Measurements from ENCODE around the gene CCR1.

The CCR1 gene

DNA sequence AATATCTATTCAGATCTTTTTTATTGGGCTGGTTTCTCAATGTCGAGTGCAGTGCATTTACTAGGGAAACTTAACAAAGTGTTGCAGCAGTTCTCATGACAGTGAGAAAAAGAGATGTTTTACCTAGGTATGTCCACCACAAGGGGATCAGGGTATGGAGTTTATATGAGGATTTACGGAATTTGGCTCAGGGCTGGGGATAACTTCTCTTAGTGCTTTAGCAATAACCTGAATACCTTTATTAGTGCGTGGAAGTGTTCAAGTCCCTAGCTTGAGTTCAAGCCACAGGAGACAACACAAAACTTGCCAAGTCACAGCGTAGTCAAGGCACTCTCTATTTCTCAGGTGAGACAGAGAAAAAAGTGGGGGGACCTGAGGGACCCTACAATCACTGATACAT is 30.3 kb upstream of the CCR1 start:
- no peak overlapping the region for H3K4me3 ChIP-seq (replicated peaks; ENCODE audit: low read depth, low read length)
- no peak for DNase-seq (ENCODE audit: low read depth)
- TF ChIP-seq, protein P1, sequence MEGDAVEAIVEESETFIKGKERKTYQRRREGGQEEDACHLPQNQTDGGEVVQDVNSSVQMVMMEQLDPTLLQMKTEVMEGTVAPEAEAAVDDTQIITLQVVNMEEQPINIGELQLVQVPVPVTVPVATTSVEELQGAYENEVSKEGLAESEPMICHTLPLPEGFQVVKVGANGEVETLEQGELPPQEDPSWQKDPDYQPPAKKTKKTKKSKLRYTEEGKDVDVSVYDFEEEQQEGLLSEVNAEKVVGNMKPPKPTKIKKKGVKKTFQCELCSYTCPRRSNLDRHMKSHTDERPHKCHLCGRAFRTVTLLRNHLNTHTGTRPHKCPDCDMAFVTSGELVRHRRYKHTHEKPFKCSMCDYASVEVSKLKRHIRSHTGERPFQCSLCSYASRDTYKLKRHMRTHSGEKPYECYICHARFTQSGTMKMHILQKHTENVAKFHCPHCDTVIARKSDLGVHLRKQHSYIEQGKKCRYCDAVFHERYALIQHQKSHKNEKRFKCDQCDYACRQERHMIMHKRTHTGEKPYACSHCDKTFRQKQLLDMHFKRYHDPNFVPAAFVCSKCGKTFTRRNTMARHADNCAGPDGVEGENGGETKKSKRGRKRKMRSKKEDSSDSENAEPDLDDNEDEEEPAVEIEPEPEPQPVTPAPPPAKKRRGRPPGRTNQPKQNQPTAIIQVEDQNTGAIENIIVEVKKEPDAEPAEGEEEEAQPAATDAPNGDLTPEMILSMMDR (IDR thresholded peaks at IDR 0.05; ENCODE audit: low read length, missing control alignments), result no peak

DNA sequence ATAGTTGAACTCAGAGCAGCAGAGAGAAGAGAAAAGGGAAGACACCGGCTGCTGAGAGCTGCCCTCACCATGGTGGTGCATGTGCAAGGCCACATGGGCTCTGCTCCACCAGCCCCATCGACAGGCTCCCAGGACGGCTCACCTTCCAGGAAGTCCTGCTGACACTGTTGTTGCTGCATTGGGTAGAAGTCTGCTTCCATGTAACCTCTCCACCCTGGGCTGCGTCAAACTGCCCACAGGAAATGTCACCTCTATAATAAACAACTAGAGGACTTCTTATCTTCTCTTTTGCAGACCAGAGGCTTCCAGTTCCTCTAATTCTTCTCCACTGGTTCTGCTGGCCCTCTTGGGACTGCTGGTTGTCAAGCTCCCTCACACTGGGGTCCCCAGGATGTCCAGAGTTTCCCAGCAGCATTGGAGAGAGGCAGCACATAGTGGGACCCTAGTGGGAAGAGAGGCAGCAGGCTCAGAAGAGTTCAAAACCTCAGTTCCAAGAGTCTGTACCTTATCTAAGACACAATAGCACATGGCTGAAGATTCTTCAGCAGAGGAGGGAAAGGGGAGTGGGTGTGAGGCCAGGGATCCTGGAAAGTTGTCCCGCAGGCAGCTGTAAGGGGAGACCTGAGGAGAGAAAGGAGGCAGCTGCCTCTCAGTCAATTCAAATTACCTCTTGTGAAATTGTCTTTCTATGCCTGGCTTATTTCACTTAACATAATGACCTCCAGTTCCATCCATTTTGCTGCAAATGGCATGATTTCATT is 28.4 kb upstream of the CCR1 start:
- DNase-seq (ENCODE audit: low read depth), result no peak
- TF ChIP-seq, protein P1 (IDR thresholded peaks at IDR 0.05; ENCODE audit: low read length, missing control alignments), result no peak
- no peak overlapping the region for H3K4me3 ChIP-seq (replicated peaks; ENCODE audit: low read depth, low read length)

DNA sequence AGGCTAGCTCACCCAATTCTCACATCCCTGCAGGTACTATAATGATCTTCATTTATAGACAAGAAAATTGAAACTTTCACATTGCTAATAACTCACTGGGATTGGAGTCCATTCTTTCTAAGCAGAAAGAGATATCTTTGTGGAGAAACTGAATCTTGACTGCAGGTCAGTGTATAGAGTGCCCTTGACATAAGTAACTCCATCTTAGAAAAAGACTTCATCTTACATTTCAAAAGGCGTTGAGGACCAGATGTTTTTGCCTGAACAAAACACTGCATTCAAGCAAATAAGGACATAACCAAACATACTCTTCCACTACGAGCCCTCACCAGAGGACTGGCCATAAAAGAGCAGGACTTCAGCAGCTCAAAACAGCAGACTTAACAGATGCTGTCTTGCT is 27.3 kb upstream of the CCR1 start:
- no peak for DNase-seq (ENCODE audit: low read depth)
- TF ChIP-seq, protein P1 (IDR thresholded peaks at IDR 0.05; ENCODE audit: low read length, missing control alignments), result no peak
- no peak overlapping the region for H3K4me3 ChIP-seq (replicated peaks; ENCODE audit: low read depth, low read length)

DNA sequence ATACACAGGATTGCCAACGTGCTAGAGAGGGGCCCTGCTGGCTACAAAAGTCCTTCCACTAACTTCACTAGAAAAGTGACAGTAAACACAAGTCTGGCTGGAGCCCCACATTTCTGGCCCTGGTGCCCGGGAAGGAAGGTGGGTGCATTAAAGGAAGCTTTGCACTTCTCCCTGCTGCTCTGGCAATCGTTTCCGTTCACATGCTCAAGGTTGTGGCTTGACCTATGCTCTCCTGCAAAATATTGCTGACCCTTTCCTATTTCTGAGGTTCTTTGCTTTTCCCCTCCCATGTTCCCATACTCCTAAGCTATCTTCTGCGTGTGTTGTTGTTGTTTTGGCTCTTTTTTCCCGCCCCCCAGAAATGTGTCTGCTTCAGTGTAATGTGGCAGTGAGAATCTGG is 25.1 kb upstream of the CCR1 start:
- H3K4me3 ChIP-seq (replicated peaks; ENCODE audit: low read depth, low read length), result no peak overlapping the region
- DNase-seq (ENCODE audit: low read depth), result no peak
- TF ChIP-seq, protein P1 (IDR thresholded peaks at IDR 0.05; ENCODE audit: low read length, missing control alignments), result no peak

DNA sequence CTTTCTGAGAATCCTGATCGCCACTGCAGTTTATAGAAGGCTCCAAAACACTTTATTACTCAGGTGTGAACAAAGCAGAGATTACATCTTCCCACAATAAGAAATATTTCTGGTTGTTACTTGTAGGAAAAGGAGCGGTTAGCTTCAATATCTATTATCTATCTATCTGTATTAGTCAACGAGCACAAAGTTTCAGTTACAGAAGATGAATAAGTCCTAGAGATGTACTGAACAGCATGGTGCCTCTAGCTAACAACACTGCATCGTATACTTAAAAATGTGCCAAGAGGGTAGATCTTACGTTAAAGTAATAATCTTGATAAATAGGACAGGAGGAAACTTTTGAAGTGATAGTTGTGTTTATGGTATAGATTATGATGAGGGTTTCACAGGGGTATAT is 23.2 kb upstream of the CCR1 start:
- TF ChIP-seq, protein P1 (IDR thresholded peaks at IDR 0.05; ENCODE audit: low read length, missing control alignments), result no peak

DNA sequence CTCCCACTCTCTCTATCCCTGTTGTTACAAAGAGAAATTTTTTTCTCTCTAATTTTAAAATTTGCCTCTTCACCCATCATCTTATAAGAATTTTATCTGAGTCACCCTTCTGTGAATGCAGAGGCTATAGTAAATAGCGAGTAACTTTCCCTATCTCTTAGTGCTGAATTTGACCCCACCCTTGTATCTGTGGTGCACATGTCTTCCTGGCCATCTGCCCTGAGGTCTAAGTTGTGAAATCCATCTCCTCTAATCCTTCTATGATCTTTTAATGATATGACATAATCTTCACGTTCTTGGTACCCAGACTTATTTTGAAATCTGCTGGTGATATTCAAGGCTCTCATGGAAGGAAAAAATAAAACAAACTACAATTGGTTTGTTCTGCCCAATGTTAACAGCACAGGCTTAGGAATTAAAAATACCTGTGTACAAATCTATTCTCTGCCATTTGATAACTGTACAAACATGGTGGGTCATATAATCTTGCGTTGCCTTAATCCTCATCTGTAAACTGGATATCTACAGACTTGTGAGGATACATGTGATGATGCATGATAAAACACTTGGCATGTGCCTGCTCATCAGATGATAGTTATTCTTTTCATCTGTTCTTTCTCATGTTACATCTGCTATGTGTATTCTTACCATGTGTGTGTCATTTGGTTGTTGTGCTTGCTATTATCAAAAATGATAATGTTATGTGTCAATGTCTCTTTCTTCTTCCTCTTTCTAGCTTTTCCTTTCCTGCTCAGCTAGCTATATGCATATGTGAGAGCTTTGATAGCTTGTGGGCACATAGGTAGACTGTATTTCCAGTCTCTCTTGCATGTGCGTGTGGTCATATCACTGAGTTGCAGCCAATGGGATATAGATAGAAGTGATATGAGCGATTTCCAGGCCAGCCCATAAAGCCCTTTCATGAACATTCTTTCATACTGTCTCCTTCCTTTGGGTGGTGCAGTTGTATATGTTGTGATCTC is 20.4 kb upstream of the CCR1 start:
- DNase-seq (ENCODE audit: low read depth), result no peak
- no peak overlapping the region for H3K4me3 ChIP-seq (replicated peaks; ENCODE audit: low read depth, low read length)
- TF ChIP-seq, protein P1 (IDR thresholded peaks at IDR 0.05; ENCODE audit: low read length, missing control alignments), result no peak

More for the DNA sequence above, 23.2 kb upstream of the CCR1 start:
- no peak for DNase-seq (ENCODE audit: low read depth)
- no peak overlapping the region for H3K4me3 ChIP-seq (replicated peaks; ENCODE audit: low read depth, low read length)

All from fibroblast of pulmonary artery (primary cell).